Activated naive CD4-positive, alpha-beta T cell treated with anti-CD3 and anti-CD28 coated beads, Interleukin-2, amount 10 ng/mL, durations not matched to agents 7 days and 5 days (primary cell): ENCODE measurements around the gene PWWP2B.
"Not testable (repeated sequence)": the region's sequence is repeated elsewhere in the genome, so short reads cannot be mapped to it uniquely, and the experiment has no call there.

Source experiments
- CTCF ChIA-PET: fragments of 350-600 bp; sonication (Branson Sonifier 250); formaldehyde crosslinking; loops from one replicate; lab custom pipeline; 2021; ENCODE audit warnings: antibody characterized with exemption; lab: Charles Lee
- DNase-seq: peaks from one replicate; pipeline ENCODE4 v3.0.0-alpha.2; 2020
- H3K27ac Mint-ChIP-seq: one replicate; pipeline ENCODE4 v1.8.0; 2021; ENCODE audit warnings: mild to moderate bottlenecking, moderate library complexity, mixed read lengths
- H3K27me3 Mint-ChIP-seq: one replicate; pipeline ENCODE4 v1.8.0; 2021; ENCODE audit warnings: mild to moderate bottlenecking, mixed read lengths
- H3K36me3 Mint-ChIP-seq: one replicate; pipeline ENCODE4 v1.8.0; 2021; ENCODE audit warnings: mixed read lengths
- H3K4me1 Mint-ChIP-seq: one replicate; pipeline ENCODE4 v1.8.0; 2021; ENCODE audit warnings: mixed read lengths
- H3K4me3 Mint-ChIP-seq: one replicate; pipeline ENCODE4 v1.8.0; 2021; ENCODE audit warnings: mild to moderate bottlenecking, moderate library complexity, mixed read lengths
- H3K9me3 Mint-ChIP-seq: one replicate; pipeline ENCODE4 v1.8.0; 2021; ENCODE audit warnings: mixed read lengths

Gene PWWP2B

DNA sequence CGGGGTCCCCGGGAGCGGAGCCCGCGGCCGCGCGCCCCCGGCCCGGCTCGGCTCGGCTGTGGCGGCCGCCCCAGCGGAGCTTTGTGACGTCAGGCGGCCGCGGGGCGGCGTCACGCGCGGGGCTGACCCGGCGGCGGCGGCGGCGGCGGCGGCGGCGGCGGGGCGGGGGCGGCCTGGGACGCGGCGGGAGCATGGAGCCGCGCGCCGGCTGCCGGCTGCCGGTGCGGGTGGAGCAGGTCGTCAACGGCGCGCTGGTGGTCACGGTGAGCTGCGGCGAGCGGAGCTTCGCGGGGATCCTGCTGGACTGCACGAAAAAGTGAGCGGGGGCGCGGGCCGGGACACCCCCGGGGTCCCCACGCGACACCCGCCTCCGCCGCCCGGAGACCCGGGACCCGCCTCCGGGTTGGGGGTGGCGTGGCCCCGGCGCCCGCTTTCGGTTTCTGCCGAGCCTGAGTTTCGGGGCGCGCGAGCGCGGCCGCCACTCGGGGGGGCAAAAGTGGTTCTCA, at the start of gene PWWP2B:
TSS of gene PWWP2B (plus strand) at position 165 of the 506 bp plus-strand sequence. CDS start at position 192, 27 bp downstream.
- Mint-ChIP-seq H3K4me1 (peaks cover 12% of the 10 kb centered on the region), H3K9me3 (peaks cover 5% of the 10 kb centered on the region)
- CTCF ChIA-PET: interaction anchor here (1.1 to 2.5 kb wide), 3 partner anchors 11 to 54 kb away, joined by 4 to 13 read pairs (median 4); no protein-coding TSS in a partner anchor

DNA sequence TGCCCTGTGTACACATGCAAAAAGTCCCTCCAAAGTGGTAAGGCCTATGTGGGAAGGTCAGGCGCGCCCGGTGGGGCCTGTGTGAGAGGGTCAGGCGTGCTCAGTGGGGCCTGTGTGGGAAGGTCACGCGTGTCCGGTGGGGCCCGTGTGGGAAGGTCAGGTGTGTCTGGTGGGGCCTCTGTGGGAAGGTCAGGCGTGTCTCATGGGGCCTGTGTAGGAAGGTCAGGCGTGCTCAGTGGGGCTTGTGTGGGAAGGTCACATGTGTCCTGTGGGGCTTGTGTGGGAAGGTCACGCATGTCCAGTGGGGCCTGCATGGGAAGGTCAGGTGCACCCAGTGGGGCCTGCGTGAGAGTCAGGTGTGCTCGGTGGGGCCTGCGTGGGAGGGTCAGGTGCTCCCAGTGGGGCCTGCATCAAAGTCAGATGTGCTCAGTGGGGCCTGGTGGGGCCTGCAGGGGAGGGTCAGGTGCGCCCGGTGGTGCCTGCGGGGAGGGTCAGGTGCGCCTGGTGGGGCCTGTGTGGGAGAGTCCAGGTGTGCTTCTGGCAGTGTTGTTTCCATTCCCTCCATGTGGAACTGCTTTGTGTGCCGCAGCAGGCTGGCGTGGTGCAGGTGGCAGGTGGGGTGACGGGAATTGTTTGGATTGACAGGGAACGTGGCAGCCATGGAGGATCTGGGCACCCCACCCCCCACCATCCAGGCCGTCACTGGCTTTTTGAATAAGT, 49.6 kb upstream of the PWWP2B start:
- CTCF ChIA-PET: interaction anchor here (1.5 kb wide), 1 partner anchor 9 kb away, joined by 4 read pairs; no protein-coding TSS in a partner anchor
- no peak overlapping the region for H3K4me3 Mint-ChIP-seq
- no peaks in the 10 kb centered on the region for H3K36me3 Mint-ChIP-seq
- no peaks in the 10 kb centered on the region for H3K27me3 Mint-ChIP-seq
- DNase-seq: no peak
- no peak overlapping the region for H3K27ac Mint-ChIP-seq
- no peaks in the 10 kb centered on the region for H3K4me1 Mint-ChIP-seq
- H3K9me3 Mint-ChIP-seq: no peaks in the 10 kb centered on the region

More for the DNA sequence above, at the start of gene PWWP2B:
- peaks cover 7% of the 10 kb centered on the region for H3K27me3 Mint-ChIP-seq
- H3K4me3 Mint-ChIP-seq: peak within 1 kb of the TSS; percentile 85
- peak; percentile 80 for DNase-seq
- peak within 1 kb of the TSS; percentile 67 for H3K27ac Mint-ChIP-seq
- peaks cover 4% of the 10 kb centered on the region for H3K36me3 Mint-ChIP-seq

DNA sequence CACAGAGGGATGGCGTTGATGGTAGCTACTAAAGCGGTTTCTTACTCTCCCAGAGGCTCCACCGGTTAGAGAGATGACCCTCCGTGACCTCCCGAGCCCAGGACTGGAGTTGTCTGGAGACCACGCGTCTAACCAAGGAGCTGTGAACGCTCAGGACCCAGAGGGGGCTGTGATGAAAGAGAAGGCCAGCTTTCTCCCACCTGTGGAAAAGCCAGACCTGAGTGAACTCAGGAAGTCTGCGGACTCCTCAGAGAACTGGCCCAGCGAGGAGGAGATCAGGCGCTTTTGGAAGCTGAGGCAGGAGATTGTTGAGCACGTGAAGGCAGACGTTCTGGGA, 49.1 kb upstream of the PWWP2B start:
- DNase-seq: no peak
- Mint-ChIP-seq H3K4me3 (no peak overlapping the region), H3K27me3 (no peaks in the 10 kb centered on the region), H3K27ac (no peak overlapping the region), H3K4me1 (no peaks in the 10 kb centered on the region), H3K36me3 (no peaks in the 10 kb centered on the region), H3K9me3 (no peaks in the 10 kb centered on the region)
- CTCF ChIA-PET: interaction anchor here (1.2 to 1.5 kb wide), 2 partner anchors 8 to 18 kb away, joined by 3 to 4 read pairs; no protein-coding TSS in a partner anchor

DNA sequence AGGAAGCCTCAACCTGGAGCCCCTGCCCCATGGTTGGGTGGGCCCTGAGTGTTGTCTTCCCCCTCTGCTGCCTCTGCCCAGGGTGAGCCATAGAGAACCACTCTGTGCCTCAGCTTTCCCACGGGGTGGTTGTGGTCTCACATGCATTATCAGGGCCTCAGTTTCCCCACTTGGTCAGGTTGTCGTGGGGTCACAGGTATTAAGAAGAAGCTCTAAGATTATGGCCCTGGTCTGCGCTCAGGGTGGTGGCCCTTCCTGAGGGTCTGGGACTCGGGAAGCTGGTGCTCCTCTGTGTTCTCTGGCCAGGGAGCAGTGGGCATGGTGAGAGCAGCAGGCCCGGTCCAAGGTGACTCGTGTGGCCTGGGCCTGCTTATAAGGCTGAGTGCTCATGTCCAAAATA, 47.2 kb upstream of the PWWP2B start:
- DNase-seq: no peak
- no peaks in the 10 kb centered on the region for H3K36me3 Mint-ChIP-seq
- no peak overlapping the region for H3K4me3 Mint-ChIP-seq
- CTCF ChIA-PET: interaction anchor here (1.4 kb wide), 2 partner anchors 12 to 131 kb away, joined by 4 read pairs; no protein-coding TSS in a partner anchor
- H3K27me3 Mint-ChIP-seq: no peaks in the 10 kb centered on the region
- no peaks in the 10 kb centered on the region for H3K9me3 Mint-ChIP-seq
- no peaks in the 10 kb centered on the region for H3K4me1 Mint-ChIP-seq
- H3K27ac Mint-ChIP-seq: no peak overlapping the region

DNA sequence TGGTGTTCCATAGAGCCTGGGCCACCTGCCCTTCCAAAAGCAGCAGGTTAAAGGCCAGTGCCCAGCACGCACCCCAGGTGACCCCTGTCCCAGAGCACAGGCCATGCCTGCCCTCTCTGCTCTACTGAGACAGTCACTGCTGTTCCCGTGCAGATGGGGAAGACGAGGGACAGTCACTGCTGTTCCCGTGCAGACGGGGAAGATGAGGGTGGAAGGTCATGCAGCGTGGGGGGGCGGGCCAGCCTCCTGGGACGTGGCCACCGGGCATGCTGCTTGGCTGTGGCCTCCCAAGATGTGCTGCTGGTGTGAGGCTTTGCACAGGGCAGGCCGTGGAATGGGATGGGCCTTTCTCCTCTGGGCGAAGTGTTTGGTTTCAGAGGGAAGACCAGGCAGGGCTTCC, 46.6 kb upstream of the PWWP2B start:
- no peaks in the 10 kb centered on the region for H3K27me3 Mint-ChIP-seq
- no peaks in the 10 kb centered on the region for H3K4me1 Mint-ChIP-seq
- H3K27ac Mint-ChIP-seq: no peak overlapping the region
- CTCF ChIA-PET: interaction anchor here (1.3 to 1.4 kb wide), 3 partner anchors 11 to 131 kb away, joined by 4 read pairs; no protein-coding TSS in a partner anchor
- H3K9me3 Mint-ChIP-seq: no peaks in the 10 kb centered on the region
- H3K4me3 Mint-ChIP-seq: no peak overlapping the region
- DNase-seq: no peak
- H3K36me3 Mint-ChIP-seq: no peaks in the 10 kb centered on the region

DNA sequence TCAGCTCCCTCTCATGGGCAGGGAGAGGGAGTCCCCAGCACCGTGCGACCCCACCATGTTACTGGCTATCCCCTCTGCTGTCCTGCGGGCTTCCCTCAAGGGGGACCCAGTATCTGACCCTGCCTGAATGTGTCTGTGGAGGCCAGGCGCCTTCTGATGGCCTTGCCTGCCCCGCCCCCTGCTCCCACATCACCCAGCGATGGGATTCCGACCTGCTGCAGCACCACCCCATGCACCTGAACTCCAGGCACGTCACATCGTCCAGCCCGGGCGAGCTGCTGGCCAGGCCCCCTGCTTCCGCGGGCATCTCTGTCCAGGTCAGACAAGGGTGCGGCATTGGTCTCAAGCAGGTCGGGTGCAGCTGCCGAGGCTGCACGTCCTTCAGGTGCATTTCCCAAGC, 46.1 kb upstream of the PWWP2B start:
- H3K9me3 Mint-ChIP-seq: no peaks in the 10 kb centered on the region
- no peaks in the 10 kb centered on the region for H3K4me1 Mint-ChIP-seq
- CTCF ChIA-PET: interaction anchor here (0.8 to 1.3 kb wide), 3 partner anchors 49 to 127 kb away, joined by 3 to 9 read pairs (median 4); no protein-coding TSS in a partner anchor
- H3K36me3 Mint-ChIP-seq: no peaks in the 10 kb centered on the region
- no peak overlapping the region for H3K4me3 Mint-ChIP-seq
- DNase-seq: no peak
- no peak overlapping the region for H3K27ac Mint-ChIP-seq
- no peaks in the 10 kb centered on the region for H3K27me3 Mint-ChIP-seq

DNA sequence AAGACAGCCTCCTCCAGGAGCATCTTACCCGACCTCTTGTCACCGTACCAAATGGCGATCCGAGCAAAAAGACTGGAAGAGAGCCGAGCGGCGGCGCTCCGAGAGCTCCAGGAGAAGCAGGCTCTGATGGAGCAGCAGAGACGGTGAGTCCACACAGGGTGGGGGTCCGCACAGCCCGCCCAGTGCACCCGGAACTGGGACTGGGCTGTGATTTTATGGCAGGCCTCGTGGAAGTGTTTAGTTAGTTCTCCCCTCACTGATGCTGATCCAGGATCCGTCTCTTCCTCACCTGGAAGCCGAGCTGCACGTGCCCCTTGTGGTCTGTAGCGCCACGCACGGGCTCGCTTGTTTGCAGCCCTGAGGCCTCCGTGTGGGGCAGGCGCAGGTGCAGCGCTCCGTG, 45.4 kb upstream of the PWWP2B start:
- H3K9me3 Mint-ChIP-seq: no peaks in the 10 kb centered on the region
- CTCF ChIA-PET: interaction anchor here (0.8 to 1.3 kb wide), 3 partner anchors 50 to 127 kb away, joined by 3 to 9 read pairs (median 4); no protein-coding TSS in a partner anchor
- no peaks in the 10 kb centered on the region for H3K36me3 Mint-ChIP-seq
- DNase-seq: no peak
- no peaks in the 10 kb centered on the region for H3K27me3 Mint-ChIP-seq
- no peaks in the 10 kb centered on the region for H3K4me1 Mint-ChIP-seq
- H3K4me3 Mint-ChIP-seq: no peak overlapping the region
- no peak overlapping the region for H3K27ac Mint-ChIP-seq

DNA sequence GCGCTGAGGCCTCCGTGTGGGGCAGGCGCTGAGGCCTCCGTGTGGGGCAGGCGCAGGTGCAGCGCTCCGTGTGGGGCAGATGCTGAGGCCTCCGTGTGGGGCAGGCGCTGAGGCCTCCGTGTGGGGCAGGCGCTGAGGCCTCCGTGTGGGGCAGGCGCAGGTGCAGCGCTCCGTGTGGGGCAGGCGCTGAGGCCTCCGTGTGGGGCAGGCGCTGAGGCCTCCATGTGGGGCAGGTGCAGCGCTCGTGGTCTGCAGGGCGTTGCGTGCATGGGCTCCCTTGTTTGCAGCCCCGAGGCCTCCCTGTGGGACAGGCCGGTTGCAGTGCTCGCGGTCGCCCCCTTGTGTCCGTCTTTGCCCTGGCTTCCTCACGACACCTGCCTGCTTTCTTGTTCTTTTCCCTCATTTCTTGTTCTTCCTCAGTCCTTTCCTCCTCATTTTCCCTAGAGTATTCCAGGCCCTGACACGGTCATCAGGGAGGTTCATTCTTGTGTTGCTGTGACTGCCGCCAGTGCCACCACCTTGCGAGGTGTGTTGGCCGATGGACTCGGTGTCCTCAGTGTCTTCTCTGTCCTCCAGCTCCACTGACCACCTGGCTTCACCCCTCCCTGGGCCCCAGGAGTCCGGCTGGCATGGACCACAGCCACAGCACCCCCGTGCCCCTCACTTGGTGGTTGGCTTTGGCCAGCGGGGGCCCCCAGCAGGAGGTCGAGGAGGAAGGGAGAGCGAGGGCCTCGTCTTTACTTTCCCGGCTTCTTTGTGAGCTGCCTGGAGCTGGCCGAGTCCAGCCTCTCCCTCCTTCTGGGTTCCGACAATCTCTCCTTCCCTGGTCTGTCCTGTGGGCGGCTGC, 44.3 kb upstream of the PWWP2B start:
- H3K27me3 Mint-ChIP-seq, H3K4me1 Mint-ChIP-seq, H3K36me3 Mint-ChIP-seq, H3K4me3 Mint-ChIP-seq, H3K9me3 Mint-ChIP-seq, H3K27ac Mint-ChIP-seq: not testable (repeated sequence)
- peak; percentile 84 for DNase-seq
- CTCF ChIA-PET: interaction anchor here (0.8 to 1.2 kb wide), 5 partner anchors 28 to 129 kb away, joined by 3 to 5 read pairs (median 3); no protein-coding TSS in a partner anchor

DNA sequence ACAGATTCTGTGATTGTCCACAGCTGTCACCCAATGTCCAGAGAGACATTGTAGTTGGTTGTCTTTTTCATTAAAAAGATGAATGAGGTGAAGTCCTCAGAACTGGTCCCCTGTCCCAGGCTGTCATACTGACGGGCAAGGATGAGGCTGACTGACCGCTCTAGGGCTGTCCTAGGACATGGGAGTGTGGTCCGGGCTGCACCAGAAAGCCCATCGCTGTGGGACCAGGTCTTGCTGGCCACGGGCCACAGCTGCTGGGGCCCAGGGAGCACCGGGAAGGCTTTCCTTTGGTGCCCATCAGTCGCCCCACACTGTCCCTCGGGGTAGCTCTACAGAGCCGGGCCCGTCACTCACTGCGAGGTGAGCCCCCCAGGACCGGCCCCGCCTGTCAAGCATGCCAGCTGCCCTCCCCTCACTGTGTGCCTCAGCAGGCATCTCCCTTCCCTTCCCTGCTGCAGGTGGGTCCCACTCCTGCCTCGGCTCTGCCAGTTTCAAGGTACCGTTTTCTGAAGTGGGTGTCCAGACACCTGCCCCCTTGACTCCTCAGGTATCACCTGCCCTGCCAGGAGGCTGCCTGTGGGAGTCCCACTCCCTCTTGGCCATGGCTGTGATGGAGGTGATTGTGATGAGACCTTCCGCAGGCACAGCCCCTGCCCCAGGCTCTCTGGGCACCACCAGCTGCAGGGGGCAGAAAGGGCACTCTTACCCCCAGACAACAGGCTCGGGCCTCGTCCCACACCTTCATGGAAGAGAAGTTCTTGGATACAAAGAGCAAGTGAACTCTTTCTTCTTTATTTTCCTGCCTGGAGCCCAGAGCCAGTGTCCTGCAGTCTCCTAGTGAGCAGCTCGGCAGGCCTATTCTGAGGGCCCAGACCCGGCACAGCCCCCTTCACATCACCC, 43.3 kb upstream of the PWWP2B start:
- Mint-ChIP-seq H3K36me3 (no peaks in the 10 kb centered on the region), H3K27ac (no peak overlapping the region), H3K27me3 (no peaks in the 10 kb centered on the region), H3K4me3 (no peak overlapping the region), H3K4me1 (no peaks in the 10 kb centered on the region), H3K9me3 (no peaks in the 10 kb centered on the region)
- CTCF ChIA-PET: interaction anchor here (0.8 to 1.2 kb wide), 6 partner anchors 27 to 130 kb away, joined by 3 to 5 read pairs (median 3); no protein-coding TSS in a partner anchor
- no peak for DNase-seq

DNA sequence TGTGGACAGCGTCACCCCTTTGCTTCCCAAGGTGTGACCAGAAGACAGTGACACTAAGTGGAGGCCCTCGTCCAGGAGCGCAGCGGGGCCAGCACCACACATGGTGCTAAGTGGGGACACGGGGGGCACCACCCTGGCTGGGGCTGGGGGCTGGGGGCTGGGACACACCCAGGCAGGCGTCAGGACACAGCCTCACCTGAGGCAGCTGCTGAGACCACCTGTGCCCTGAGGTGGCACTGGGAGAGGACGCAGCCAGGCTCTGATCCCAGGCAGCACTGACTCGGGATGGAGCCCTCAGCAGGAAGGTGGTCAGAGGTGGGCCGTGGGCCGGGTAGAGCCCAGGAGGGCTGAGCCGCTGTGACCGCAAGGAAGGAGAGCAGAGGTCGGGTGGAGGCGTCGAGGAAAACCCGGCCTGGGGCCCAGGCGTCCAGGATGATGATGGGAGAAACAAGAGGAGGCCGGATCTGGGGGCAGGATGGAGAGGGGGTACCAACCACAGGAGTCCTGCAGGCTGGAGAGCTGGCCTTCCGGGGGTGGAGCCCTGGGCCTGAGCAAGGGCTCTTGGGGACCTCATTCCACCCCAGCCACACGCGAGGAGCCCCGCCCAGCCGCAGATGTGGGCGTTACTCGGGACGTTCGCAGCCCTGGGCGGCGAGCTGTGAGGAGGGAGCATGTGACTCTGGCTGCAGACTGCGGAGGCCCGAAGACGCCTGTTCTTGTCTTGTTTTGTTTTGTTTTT, 42.5 kb upstream of the PWWP2B start:
- Mint-ChIP-seq H3K27ac (no peak overlapping the region), H3K4me3 (no peak overlapping the region), H3K9me3 (no peaks in the 10 kb centered on the region), H3K4me1 (no peaks in the 10 kb centered on the region), H3K36me3 (no peaks in the 10 kb centered on the region), H3K27me3 (no peaks in the 10 kb centered on the region)
- DNase-seq: no peak
- CTCF ChIA-PET: interaction anchor here (1.0 kb wide), 1 partner anchor 52 kb away, joined by 3 read pairs; no protein-coding TSS in a partner anchor

DNA sequence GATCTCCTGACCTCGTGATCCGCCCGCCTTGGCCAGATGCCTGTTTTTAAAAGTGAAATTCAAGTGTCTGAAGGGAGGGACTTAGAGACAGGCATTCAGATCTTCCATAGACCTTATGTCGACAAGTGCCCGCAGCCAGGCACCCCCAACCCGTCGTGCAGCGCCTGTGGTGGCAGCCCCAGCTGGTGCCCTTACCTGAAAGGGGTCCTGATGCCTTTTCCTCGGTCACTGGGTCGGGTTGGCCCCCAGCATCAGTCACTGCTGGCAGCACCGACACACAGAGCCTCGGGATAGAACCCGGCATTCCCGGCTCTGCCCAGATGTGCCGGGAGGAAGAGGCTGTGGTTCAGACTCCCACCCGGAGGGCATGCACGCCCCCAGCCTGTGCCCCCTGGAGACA, 41.7 kb upstream of the PWWP2B start:
- Mint-ChIP-seq H3K4me3 (no peak overlapping the region), H3K27ac (no peak overlapping the region), H3K4me1 (no peaks in the 10 kb centered on the region), H3K36me3 (no peaks in the 10 kb centered on the region), H3K27me3 (no peaks in the 10 kb centered on the region), H3K9me3 (no peaks in the 10 kb centered on the region)
- DNase-seq: no peak
- CTCF ChIA-PET: interaction anchor here (1.2 kb wide), 1 partner anchor 7 kb away, joined by 4 read pairs; no protein-coding TSS in a partner anchor

DNA sequence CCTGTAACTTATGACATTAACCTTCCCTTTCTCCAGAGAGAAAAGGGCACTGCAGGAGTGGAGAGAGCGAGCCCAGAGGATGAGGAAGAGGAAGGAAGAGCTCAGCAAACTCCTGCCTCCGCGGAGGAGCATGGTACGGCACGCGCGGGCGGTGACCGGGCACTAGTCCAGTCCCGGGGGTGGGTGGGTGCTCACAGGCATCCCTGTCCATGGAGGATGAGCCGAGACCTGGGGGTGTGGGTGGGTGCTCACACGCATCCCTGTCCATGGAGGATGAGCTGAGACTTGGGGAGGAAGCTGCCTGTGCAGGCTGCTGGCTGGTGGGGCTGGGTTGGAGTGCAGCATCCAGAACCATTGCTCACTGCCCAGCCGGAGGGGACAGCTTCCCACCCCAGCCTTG, 41.2 kb upstream of the PWWP2B start:
- H3K36me3 Mint-ChIP-seq: no peaks in the 10 kb centered on the region
- H3K9me3 Mint-ChIP-seq: no peaks in the 10 kb centered on the region
- H3K27ac Mint-ChIP-seq: no peak overlapping the region
- DNase-seq: no peak
- no peak overlapping the region for H3K4me3 Mint-ChIP-seq
- H3K4me1 Mint-ChIP-seq: no peaks in the 10 kb centered on the region
- no peaks in the 10 kb centered on the region for H3K27me3 Mint-ChIP-seq
- CTCF ChIA-PET: interaction anchor here (0.7 to 1.2 kb wide), 2 partner anchors 8 to 136 kb away, joined by 3 to 4 read pairs; no protein-coding TSS in a partner anchor
